AG09309 (cell line): Measurements from ENCODE around the gene GRIK2.

Experiments
- DNase-seq: peaks from one replicate; pipeline ENCODE4 v3.0.0-alpha.2; 2010; ENCODE audit warnings: low read depth
- H3K4me3 ChIP-seq: 2 replicates; pipeline ENCODE4 v1.5.1; 2011; ENCODE audit warnings: mild to moderate bottlenecking, low read depth, low read length, moderate library complexity; ENCODE audit not compliant: control insufficient read depth
- CTCF ChIP-seq: IDR thresholded peaks from 2 replicates; pipeline ENCODE4 v1.5.1; 2011; ENCODE audit warnings: mild to moderate bottlenecking, low read depth, low read length, inconsistent platforms; ENCODE audit not compliant: insufficient read depth, control insufficient read depth; ENCODE audit errors: missing control alignments

Gene GRIK2

DNA sequence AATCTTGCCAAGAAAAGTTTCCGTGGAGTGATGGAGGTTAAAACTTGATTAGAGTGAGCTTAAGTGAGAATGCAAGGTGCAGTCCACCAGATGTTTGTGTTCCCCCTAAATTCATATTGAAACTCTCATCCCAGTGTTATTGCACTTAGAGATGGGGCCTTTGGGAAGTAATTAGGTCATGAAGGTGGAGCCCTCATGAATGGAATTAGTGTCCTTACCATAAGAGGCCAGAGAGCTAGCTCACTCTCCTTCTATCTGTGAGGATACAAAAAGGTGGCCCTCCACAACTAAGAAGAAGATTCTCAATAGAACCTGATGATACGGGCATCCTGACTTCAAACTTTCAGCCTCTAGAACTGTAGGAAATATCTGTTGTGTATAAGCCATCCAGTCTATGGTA is 258.6 kb downstream of the GRIK2 start:
- no peak for TF ChIP-seq CTCF
- no peak overlapping the region for H3K4me3 ChIP-seq
- no peak for DNase-seq

DNA sequence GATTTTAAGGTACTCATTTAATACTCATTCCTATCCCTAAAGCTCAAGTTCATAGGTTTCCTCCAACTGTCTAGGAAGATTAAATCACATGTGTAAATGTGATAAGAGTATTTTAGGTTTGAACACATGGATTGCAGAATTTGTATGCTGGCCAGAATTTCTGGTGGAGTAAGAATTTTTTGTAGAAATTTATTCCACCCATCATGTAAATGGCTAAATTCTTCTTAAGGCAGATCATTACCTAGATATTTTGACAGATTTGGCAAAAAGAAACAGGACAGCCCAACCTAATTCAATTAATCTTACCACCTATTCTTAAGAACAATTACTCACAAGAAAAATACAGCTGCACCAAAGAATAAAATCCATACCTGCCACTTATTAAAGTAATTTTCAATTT is 261.6 kb downstream of the GRIK2 start:
- no peak overlapping the region for H3K4me3 ChIP-seq
- no peak for DNase-seq
- no peak for TF ChIP-seq CTCF

- no peak for DNase-seq
- no peak for TF ChIP-seq CTCF
- no peak overlapping the region for H3K4me3 ChIP-seq
These were observed 268.8 kb downstream of the GRIK2 start for GRCh38 chr6:101662111-101662897.

DNA sequence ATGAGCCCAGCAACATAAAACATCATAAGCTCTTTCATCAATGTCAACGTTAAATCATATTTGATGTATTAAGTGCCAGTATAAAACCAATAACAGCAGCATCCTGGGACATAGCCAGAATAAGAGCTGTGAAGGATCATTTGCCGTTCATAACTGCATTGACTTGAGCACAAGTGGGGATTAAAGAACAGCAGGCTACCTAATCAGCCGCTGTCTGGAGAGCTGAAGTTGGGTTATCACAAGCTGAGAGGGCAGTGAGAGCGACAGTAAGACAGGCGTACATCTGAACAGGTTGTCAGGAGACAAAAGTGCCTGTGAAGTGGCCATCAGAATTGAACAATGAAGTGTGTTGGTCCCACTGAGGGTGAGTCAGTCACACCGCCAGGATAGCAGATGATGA is 269.6 kb downstream of the GRIK2 start:
- DNase-seq, result no peak
- no peak overlapping the region for H3K4me3 ChIP-seq
- TF ChIP-seq CTCF, result no peak

DNA sequence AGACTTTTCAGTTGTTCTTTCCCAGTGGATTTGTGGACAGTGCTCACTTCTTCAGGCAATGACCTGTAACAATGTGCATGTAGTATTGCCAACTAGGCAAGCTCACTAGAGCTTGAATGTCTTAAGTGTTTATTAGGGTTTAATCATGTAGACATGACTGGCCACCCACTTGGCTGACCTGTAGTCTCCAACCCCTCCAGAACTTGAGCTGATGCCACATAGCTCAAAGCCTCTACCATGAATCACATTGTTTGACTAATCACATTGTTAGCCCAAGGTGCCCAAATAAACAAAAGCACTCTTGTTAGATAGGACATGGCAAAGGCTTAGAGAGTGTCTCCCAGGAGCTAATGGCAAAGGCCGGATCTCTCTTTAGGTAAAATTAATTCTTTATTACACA is 272.7 kb downstream of the GRIK2 start:
- DNase-seq, result peak; percentile 14
- H3K4me3 ChIP-seq, result no peak overlapping the region
- no peak for TF ChIP-seq CTCF

GRCh38 chr6:101668496-101669030 is 275.1 kb downstream of the GRIK2 start:
- no peak for TF ChIP-seq CTCF

DNA sequence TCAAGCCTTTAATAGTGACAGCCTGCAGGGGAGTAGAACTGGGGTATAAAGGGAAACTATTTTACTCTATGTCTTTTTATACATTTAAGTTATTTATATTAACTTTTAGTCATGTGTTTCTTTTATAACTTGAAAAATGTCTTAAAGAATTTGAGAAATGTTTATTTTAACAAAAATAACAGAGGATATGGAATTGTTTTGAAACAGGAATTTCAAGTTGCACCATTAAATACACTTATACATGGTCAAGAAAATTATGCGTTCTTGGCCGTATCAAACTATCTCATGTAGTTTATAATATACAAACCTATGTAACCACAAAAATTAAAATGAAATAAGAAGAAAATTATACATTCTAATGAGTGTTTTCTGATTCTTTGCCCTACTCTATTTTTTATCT is 282.7 kb downstream of the GRIK2 start:
- no peak for DNase-seq
- no peak overlapping the region for H3K4me3 ChIP-seq
- TF ChIP-seq CTCF, result no peak

More at GRCh38 chr6:101668496-101669030, 275.1 kb downstream of the GRIK2 start:
- no peak overlapping the region for H3K4me3 ChIP-seq
- no peak for DNase-seq
